Stomach (tissue), 9 donors: ENCODE measurements around the gene PPM1F. TPM values are rescaled to one million over a fixed set of nuclear protein-coding genes. Genes with fewer than 3 reads are reported as not detected.

Experiments used
- DNase-seq, 2 donors: peaks; one replicate each; pipeline versions ENCODE4 v3.0.0 to v3.0.0-alpha.2; 2013 to 2019
- H3K27ac ChIP-seq, 5 donors: fragments of 200-600 bp in 4 of 5; sonication (generic) in 4 of 5; one replicate each; pipeline ENCODE4 v1.5.1; 2013 to 2019; ENCODE audit warnings: mild to moderate bottlenecking in 1 of 5, moderate library complexity in 1 of 5
- H3K27me3 ChIP-seq, 3 donors: fragments of 200-600 bp; sonication (generic); one replicate each; pipeline ENCODE4 v1.5.1; 2017 to 2019; ENCODE audit warnings: mixed run types in 1 of 3
- H3K36me3 ChIP-seq, 4 donors: fragments of 200-600 bp; sonication (generic); 1 replicate in 3 of 4; 2 replicates in 1 of 4; pipeline ENCODE4 v1.5.1; 2016 to 2019
- H3K4me1 ChIP-seq, 4 donors: fragments of 200-600 bp; sonication (generic); one replicate each; pipeline ENCODE4 v1.5.1; 2016 to 2019
- H3K4me3 ChIP-seq, 4 donors: fragments of 200-600 bp; sonication (generic) in 3 of 4; one replicate each; pipeline ENCODE4 v1.5.1; 2016 to 2019; ENCODE audit warnings: mild to moderate bottlenecking in 1 of 4
- H3K9me3 ChIP-seq, 4 donors: fragments of 200-600 bp; sonication (generic); one replicate each; pipeline ENCODE4 v1.5.1; 2016 to 2019
- EP300 ChIP-seq: sonication (generic); formaldehyde crosslinking; IDR thresholded peaks from one replicate; pipeline ENCODE4 v1.6.1; 2017; ENCODE audit warnings: antibody characterized with exemption
- POLR2A ChIP-seq, 4 donors: fragments of 450-650 bp; IDR thresholded peaks; one replicate each; pipeline ENCODE4 v1.6.1; 2016; ENCODE audit warnings: antibody characterized with exemption in 4 of 4, control low read depth in 2 of 4, mild to moderate bottlenecking in 1 of 4, moderate library complexity in 1 of 4
- POLR2AphosphoS5 ChIP-seq, 3 donors: sonication (generic); formaldehyde crosslinking; IDR thresholded peaks; one replicate each; pipeline ENCODE4 v1.6.1; 2016; ENCODE audit warnings: antibody characterized with exemption in 3 of 3
- WGBS, 5 donors: extraction: QIAGEN DNeasy Blood & Tissue Kit in 3 of 5; methylation state at CpG; one replicate each; pipeline versions ENCODE4 v1.1.5 to v1.1.7; 2013 to 2018; 5-methylcytosine and 5-hydroxymethylcytosine counted together
- intact Hi-C: fragments of 100-400 bp; cut with DNase I; formaldehyde crosslinking; loops from one replicate; pipeline ENCODE4 v1.15.1; 2023; ENCODE audit warnings: low total_unique reads
- polyA plus RNA-seq, 3 donors: library from polyadenylated mRNA; stranded (reverse); fragments of 200-250 nt; gene quantifications; one replicate each; pipeline ENCODE4 v1.2.3, GENCODE V29; 2013
- total RNA-seq, 5 donors: library from RNA; depleted of rRNA; stranded (reverse); fragments of >200 nt; gene quantifications; one replicate each; pipeline versions ENCODE4 v1.1.0 to v1.2.3, GENCODE V29; 2014 to 2016
- TF ChIP-seq, protein P1 (sequence below), 7 experiments: fragments of 450-650 bp in 4 of 7; fragments of 200-600 bp in 3 of 7; sonication (generic) in 3 of 7; IDR thresholded peaks; one replicate each; pipeline ENCODE4 v1.5.1; 2016 to 2019; ENCODE audit warnings: antibody characterized with exemption in 7 of 7, control low read depth in 2 of 7, mild to moderate bottlenecking in 1 of 7
- donor health status: healthy with polysubstance abuse.
- donor health status: Bipolar disorder and iron deficiency.
- donor health status: healthy.

PPM1F gene
- total and polyA plus RNA-seq, 8 donors = 6.7 to 285 (median 16.8) TPM

DNA sequence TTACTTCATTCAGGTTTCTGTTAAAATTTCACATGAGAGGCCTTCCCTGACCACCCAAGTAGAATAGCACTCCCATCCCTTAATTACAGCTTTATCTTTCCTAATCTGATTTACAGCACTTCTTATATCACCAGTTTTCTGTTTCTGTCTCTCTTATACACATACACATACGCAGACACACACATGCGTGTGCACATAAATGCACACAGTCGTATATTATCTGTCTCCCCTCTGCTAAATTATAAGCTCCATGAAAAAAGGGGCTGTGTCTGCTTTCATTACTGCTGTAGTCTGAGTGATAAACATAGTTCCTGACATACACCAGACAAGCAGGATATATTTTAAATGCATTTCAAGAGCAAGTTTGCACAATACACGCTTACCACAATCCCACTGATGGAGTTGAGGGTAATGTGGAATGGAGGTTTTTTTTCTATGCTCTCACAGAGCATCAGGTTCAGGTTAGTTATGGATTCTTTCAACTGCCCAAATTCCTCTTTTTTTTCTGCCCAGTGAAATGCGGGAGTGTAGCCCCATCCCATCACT is 43.6 kb upstream of the PPM1F start:
- DNase-seq = no peak
- H3K27ac ChIP-seq = no peak overlapping the region
- H3K9me3 ChIP-seq = no peaks in the 10 kb centered on the region
- no peak for TF ChIP-seq POLR2AphosphoS5 (IDR thresholded peaks at IDR 0.05)
- TF ChIP-seq POLR2A (IDR thresholded peaks at IDR 0.05) = no peak
- TF ChIP-seq, protein P1, sequence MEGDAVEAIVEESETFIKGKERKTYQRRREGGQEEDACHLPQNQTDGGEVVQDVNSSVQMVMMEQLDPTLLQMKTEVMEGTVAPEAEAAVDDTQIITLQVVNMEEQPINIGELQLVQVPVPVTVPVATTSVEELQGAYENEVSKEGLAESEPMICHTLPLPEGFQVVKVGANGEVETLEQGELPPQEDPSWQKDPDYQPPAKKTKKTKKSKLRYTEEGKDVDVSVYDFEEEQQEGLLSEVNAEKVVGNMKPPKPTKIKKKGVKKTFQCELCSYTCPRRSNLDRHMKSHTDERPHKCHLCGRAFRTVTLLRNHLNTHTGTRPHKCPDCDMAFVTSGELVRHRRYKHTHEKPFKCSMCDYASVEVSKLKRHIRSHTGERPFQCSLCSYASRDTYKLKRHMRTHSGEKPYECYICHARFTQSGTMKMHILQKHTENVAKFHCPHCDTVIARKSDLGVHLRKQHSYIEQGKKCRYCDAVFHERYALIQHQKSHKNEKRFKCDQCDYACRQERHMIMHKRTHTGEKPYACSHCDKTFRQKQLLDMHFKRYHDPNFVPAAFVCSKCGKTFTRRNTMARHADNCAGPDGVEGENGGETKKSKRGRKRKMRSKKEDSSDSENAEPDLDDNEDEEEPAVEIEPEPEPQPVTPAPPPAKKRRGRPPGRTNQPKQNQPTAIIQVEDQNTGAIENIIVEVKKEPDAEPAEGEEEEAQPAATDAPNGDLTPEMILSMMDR (IDR thresholded peaks at IDR 0.05) = no peak
- TF ChIP-seq EP300 = no peak
- H3K4me1 ChIP-seq = no peaks in the 10 kb centered on the region
- intact Hi-C loops = no loop called here
- peaks cover 0 to 1% (median 0%) of the 10 kb centered on the region in 3 donors for H3K27me3 ChIP-seq
- H3K4me3 ChIP-seq = no peak overlapping the region
- 76 to 87% (median 82%) methylated on average over 5 of the region's 5 CpGs for WGBS, 5 donors
- H3K36me3 ChIP-seq = no peaks in the 10 kb centered on the region

DNA sequence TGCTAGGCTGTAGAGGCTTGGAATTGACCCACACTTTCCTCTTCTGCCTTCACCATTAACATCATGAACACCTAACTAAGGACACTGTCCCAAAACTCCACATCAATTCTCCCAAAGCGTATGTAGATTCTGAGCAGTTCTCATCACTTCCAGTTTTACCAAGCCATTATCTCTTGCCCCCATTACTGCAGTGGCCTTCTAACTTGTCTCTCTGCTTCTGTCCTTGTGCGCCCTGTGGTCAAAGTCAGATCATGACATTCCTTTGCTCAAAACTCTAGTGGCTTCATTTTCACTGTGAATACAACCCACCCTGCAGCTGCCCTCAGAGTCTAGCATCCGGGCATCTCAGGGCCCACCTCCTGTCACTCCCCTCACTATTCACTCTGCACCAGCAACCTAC is 43.0 kb upstream of the PPM1F start:
- H3K27ac ChIP-seq = no peak overlapping the region
- H3K4me3 ChIP-seq = no peak overlapping the region
- DNase-seq = no peak
- peaks cover 0 to 5% (median 0%) of the 10 kb centered on the region in 3 donors for H3K27me3 ChIP-seq
- no peaks in the 10 kb centered on the region for H3K36me3 ChIP-seq
- no peaks in the 10 kb centered on the region for H3K4me1 ChIP-seq
- H3K9me3 ChIP-seq = no peaks in the 10 kb centered on the region
- TF ChIP-seq EP300 (no peak), POLR2AphosphoS5 (IDR thresholded peaks at IDR 0.05) (no peak), POLR2A (IDR thresholded peaks at IDR 0.05) (no peak)
- WGBS, 5 donors = 86 to 94% (median 94%) methylated on average over 3 of the region's 3 CpGs
- intact Hi-C loops = no loop called here

DNA sequence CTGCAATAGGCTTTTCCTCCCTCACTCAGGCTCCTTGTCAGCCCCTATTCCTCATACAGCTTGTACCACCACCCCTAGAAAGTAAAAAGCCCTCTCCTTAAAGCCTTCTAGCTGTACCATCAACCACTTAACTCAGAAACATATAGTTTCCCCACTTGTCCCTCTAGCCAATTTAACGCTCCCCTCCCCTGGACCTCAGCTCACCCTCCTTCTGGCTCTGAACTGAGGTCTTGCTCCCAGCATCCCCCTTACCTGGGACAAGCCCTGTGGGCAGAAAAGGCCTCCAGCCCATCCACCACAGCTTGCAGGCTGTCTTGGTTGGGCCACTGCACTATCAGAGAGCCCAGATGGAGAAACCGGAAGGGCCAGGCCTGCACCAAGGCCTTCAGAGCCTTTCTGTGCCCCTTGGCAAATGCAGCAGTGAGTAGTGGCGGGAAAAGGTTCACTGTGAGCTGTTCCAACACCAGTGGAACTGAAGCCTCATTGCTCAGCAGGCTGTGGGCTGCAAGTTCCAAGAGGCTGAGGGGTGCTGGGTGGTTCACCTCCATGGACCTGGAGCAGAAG is 42.3 kb upstream of the PPM1F start:
- intact Hi-C loops = no loop called here
- no peaks in the 10 kb centered on the region for H3K9me3 ChIP-seq
- TF ChIP-seq, protein P1 (IDR thresholded peaks at IDR 0.05) = no peak
- no peak for TF ChIP-seq POLR2AphosphoS5 (IDR thresholded peaks at IDR 0.05)
- no peak for TF ChIP-seq EP300
- no peak for TF ChIP-seq POLR2A (IDR thresholded peaks at IDR 0.05)
- H3K36me3 ChIP-seq = no peaks in the 10 kb centered on the region
- H3K4me1 ChIP-seq = no peaks in the 10 kb centered on the region
- H3K27me3 ChIP-seq = peaks cover 0 to 5% (median 0%) of the 10 kb centered on the region in 3 donors
- H3K4me3 ChIP-seq = no peak overlapping the region
- WGBS, 5 donors = 85 to 93% (median 90%) methylated on average over 2 to 3 of the region's 3 CpGs
- H3K27ac ChIP-seq = no peak overlapping the region
- DNase-seq = no peak

DNA sequence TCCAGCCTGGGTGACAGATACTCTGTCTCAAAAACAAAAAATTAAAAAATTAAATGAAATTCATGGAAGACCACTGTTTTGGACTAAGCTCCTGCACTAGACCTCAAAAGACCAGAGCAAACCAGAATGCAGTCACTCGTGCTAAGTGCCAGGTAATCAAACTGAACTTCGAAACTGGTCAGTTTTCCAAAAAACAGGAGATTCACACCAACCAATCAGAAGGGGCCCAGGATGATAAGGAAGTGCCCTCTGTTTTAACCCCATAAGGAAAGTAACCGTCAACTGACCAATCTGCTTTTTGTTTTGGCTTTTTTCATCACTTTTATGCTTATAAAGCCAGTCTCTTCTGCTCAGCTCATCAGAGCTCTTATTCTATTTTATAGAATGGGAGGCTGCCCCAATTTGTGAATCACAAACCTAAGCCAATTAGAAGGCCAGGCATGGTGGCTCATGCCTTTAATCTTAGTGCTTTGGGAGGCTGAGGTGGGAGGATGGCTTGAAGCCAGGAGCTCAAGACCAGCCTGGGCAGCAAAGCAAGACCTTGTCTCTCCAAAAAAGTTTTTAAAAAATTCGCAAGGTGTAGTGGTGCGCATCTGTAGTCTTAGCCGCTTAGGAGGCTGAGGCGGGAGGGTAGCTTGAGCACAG is 40.1 kb upstream of the PPM1F start:
- Histone ChIP-seq H3K9me3 (no peaks in the 10 kb centered on the region), H3K4me1 (no peaks in the 10 kb centered on the region), H3K27ac (no peak overlapping the region), H3K27me3 (peaks cover 0 to 8% (median 0%) of the 10 kb centered on the region in 3 donors), H3K4me3 (no peak overlapping the region), H3K36me3 (no peaks in the 10 kb centered on the region)
- DNase-seq = no peak
- 73 to 75% (median 73%) methylated on average over 7 of the region's 7 CpGs for WGBS, 5 donors
- TF ChIP-seq, protein P1 (IDR thresholded peaks at IDR 0.05) = no peak
- TF ChIP-seq POLR2A (IDR thresholded peaks at IDR 0.05) = no peak
- no peak for TF ChIP-seq POLR2AphosphoS5 (IDR thresholded peaks at IDR 0.05)
- TF ChIP-seq EP300 = no peak
- intact Hi-C loops = no loop called here

DNA sequence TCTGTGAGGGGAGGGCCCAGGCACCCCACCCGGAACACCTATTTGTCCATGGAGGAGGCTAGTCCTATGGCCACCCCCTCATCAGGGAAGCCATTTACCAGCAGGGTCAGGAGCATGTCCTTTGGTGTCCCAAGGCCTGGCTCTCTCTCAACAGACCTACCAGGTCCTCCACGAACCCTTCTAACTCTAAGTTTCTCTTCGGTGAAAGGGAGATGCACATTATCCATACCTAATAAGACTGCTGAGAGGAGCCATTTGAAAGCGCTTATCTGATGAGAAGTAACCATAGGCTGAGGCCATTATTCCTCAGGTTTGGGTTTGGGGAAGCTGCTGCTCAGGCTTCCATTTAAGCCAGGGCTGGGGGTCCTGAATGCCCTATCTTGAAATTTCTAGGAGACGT is 39.1 kb upstream of the PPM1F start:
- no peak overlapping the region for H3K27ac ChIP-seq
- H3K4me3 ChIP-seq = no peak overlapping the region
- no peak for DNase-seq
- intact Hi-C loops = no loop called here
- WGBS, 5 donors = 87 to 93% (median 92%) methylated on average over 4 to 5 of the region's 5 CpGs
- no peaks in the 10 kb centered on the region for H3K9me3 ChIP-seq
- TF ChIP-seq, protein P1 (IDR thresholded peaks at IDR 0.05) = no peak
- TF ChIP-seq EP300 (no peak), POLR2A (IDR thresholded peaks at IDR 0.05) (no peak), POLR2AphosphoS5 (IDR thresholded peaks at IDR 0.05) (no peak)
- H3K36me3 ChIP-seq = no peaks in the 10 kb centered on the region
- no peaks in the 10 kb centered on the region for H3K4me1 ChIP-seq
- peaks cover 0 to 8% (median 0%) of the 10 kb centered on the region in 3 donors for H3K27me3 ChIP-seq
